ENCODE measurements around the gene CRELD1. TPM values are rescaled to one million over a fixed set of nuclear protein-coding genes. Genes with fewer than 3 reads are reported as not detected.

The CRELD1 gene
- polyA plus RNA-seq, 1 of the 3 experiments (the other 2 are of a cell fraction), result 77.6 TPM

GRCh38 chr3:9955611-9956352 is 22.1 kb downstream of the CRELD1 start:
- H3K27me3 ChIP-seq (ENCODE audit: insufficient read depth), result no peaks in the 10 kb centered on the region
- no peak overlapping the region for H2AFZ ChIP-seq (ENCODE audit: low read depth)
- CTCF ChIA-PET, result interaction anchor here (0.9 to 2.0 kb wide), 5 partner anchors 9 to 106 kb away, joined by 3 to 5 read pairs (median 4); partner anchors contain the start of gene CRELD1
- WGBS (ENCODE audit: low lambda C conversion rate), result 78% methylated on average over 5 of the region's 5 CpGs
- no peaks in the 10 kb centered on the region for H3K79me2 ChIP-seq (ENCODE audit: insufficient read depth)
- H3K4me1 ChIP-seq (ENCODE audit: control insufficient read depth in 1 of 2, insufficient read depth in 2 of 2, low read depth in 1 of 2, low read length in 1 of 2), result peaks cover 13% of the 10 kb centered on the region in 2 experiments; a peak in 3 of 4 replicates
- no peaks in the 10 kb centered on the region for H3K36me3 ChIP-seq (replicated peaks in 1 of 2; ENCODE audit: control insufficient read depth in 1 of 2, insufficient read depth in 2 of 2, low read length in 1 of 2)
- POLR2A ChIA-PET, result interaction anchor here (1.2 to 2.1 kb wide), 2 partner anchors 8 to 23 kb away, joined by 3 to 5 read pairs; partner anchors contain the start of gene CRELD1
- TF ChIP-seq POLR2AphosphoS5 (IDR thresholded peaks at IDR 0.05; ENCODE audit: low read depth, low read length) (no peak), FOXJ3 (CRISPR knock-in tag; IDR thresholded peaks at IDR 0.05) (no peak), NRF1 (IDR thresholded peaks at IDR 0.05; ENCODE audit: low read depth, low read length) (no peak), TAF1 (IDR thresholded peaks at IDR 0.05; ENCODE audit: borderline replicate concordance, low read depth, low read length) (no peak), NFIC (IDR thresholded peaks at IDR 0.05; ENCODE audit: borderline replicate concordance) (no peak)
- H3K9me2 ChIP-seq, result no peaks in the 10 kb centered on the region
- H3F3A ChIP-seq (replicated peaks; ENCODE audit: insufficient read depth), result peaks cover 5% of the 10 kb centered on the region
- DNase-seq, result no peak
- H3K4me3 ChIP-seq (ENCODE audit: low read depth in 2 of 2, low read length in 1 of 2), result no peak overlapping the region
- H3K9me3 ChIP-seq, result no peaks in the 10 kb centered on the region
- H4K20me1 ChIP-seq (ENCODE audit: insufficient read depth), result no peaks in the 10 kb centered on the region
- H3K9ac ChIP-seq, result no peak overlapping the region
- no peak overlapping the region for H3K4me2 ChIP-seq
- H3K27ac ChIP-seq (ENCODE audit: low read depth in 2 of 2, low read length in 1 of 2), result no peak overlapping the region

- CTCF ChIA-PET, result no interaction called here
Observed at GRCh38 chr3:9957214-9957613, 23.6 kb downstream of the CRELD1 start.

More at GRCh38 chr3:9957214-9957613, 23.6 kb downstream of the CRELD1 start:
- no peaks in the 10 kb centered on the region for H3K9me2 ChIP-seq
- WGBS (ENCODE audit: low lambda C conversion rate), result 47% methylated on average over 5 of the region's 5 CpGs
- H3K4me1 ChIP-seq (ENCODE audit: control insufficient read depth in 1 of 2, insufficient read depth in 2 of 2, low read depth in 1 of 2, low read length in 1 of 2), result peaks cover 8 to 13% of the 10 kb centered on the region in 2 experiments; a peak in 3 of 4 replicates
- POLR2A ChIA-PET, result no interaction called here
- DNase-seq, result no peak
- no peak overlapping the region for H2AFZ ChIP-seq (ENCODE audit: low read depth)
- H3K4me2 ChIP-seq, result no peak overlapping the region
- no peak overlapping the region; a peak in 1 of 4 replicates for H3K27ac ChIP-seq (ENCODE audit: low read depth in 2 of 2, low read length in 1 of 2)
- H3K9me3 ChIP-seq, result no peaks in the 10 kb centered on the region
- no peak overlapping the region for H3K9ac ChIP-seq
- no peaks in the 10 kb centered on the region for H3K79me2 ChIP-seq (ENCODE audit: insufficient read depth)
- TF ChIP-seq MAX (IDR thresholded peaks at IDR 0.05; ENCODE audit: low read depth), result peak; percentile 27; the same call in 1 of the 2 replicates
- peak; percentile 13; the same call in 1 of the 2 replicates for TF ChIP-seq RAD21 (IDR thresholded peaks at IDR 0.05; ENCODE audit: low read length)
- no peak for TF ChIP-seq FOXM1 (IDR thresholded peaks at IDR 0.05; ENCODE audit: low read depth)
- no peak for TF ChIP-seq REST (IDR thresholded peaks at IDR 0.05; ENCODE audit: low read depth, low read length)
- peak; percentile 43 for TF ChIP-seq CTCF (IDR thresholded peaks at IDR 0.05)
- peaks cover 5% of the 10 kb centered on the region for H3F3A ChIP-seq (replicated peaks; ENCODE audit: insufficient read depth)
- no peaks in the 10 kb centered on the region for H3K27me3 ChIP-seq (ENCODE audit: insufficient read depth)
- H3K4me3 ChIP-seq (ENCODE audit: low read depth in 2 of 2, low read length in 1 of 2), result no peak overlapping the region
- no peaks in the 10 kb centered on the region for H4K20me1 ChIP-seq (ENCODE audit: insufficient read depth)
- no peaks in the 10 kb centered on the region for H3K36me3 ChIP-seq (replicated peaks in 1 of 2; ENCODE audit: control insufficient read depth in 1 of 2, insufficient read depth in 2 of 2, low read length in 1 of 2)
